SK-N-SH (cell line): ENCODE results near the gene TC2N. TPM values are rescaled to one million over a fixed set of nuclear protein-coding genes. Genes with fewer than 3 reads are reported as not detected.

Experiments used
- CTCF ChIA-PET: fragments of 300-600, 350-600 bp; formaldehyde crosslinking; extraction: SDS; loops from one replicate; lab custom pipeline; 2021; lab: Yijun Ruan, JAX
- POLR2A ChIA-PET: fragments of 350-600 bp; sonication (Branson Sonifier 250); formaldehyde crosslinking; extraction: SDS; loops from one replicate; lab custom pipeline; 2020; ENCODE audit warnings: antibody characterized with exemption, inconsistent platforms; lab: Yijun Ruan, JAX
- DNase-seq: peaks from one replicate; pipeline ENCODE4 v3.0.0; 2012
- H2AFZ ChIP-seq: fragments of 200-600 bp; sonication (generic); 2 replicates; pipeline ENCODE4 v1.8.1; 2016; ENCODE audit warnings: antibody characterized with exemption, mild to moderate bottlenecking, low read depth
- H3F3A ChIP-seq: fragments of 200-600 bp; sonication (generic); replicated peaks from 2 replicates; pipeline ENCODE3; 2016; ENCODE audit warnings: antibody characterized with exemption, mild to moderate bottlenecking; ENCODE audit not compliant: insufficient read depth
- H3K27ac ChIP-seq, 2 experiments: fragments of 200-500 bp in 1 of 2; fragments of 200-600 bp in 1 of 2; sonication (Bioruptor generic) in 1 of 2; sonication (generic), shearing (Covaris generic) in 1 of 2; 2 replicates each; pipeline versions ENCODE4 v1.5.1 to v1.6.1; 2014 to 2016; ENCODE audit warnings: low read depth in 2 of 2, inconsistent platforms in 1 of 2, low read length in 1 of 2, mild to moderate bottlenecking in 1 of 2, mixed read lengths in 1 of 2
- H3K27me3 ChIP-seq: fragments of 200-600 bp; sonication (generic), shearing (Covaris generic); 2 replicates; pipeline ENCODE4 v1.6.1; 2016; ENCODE audit warnings: mixed run types; ENCODE audit not compliant: insufficient read depth
- H3K36me3 ChIP-seq, 2 experiments: fragments of 200-500 bp in 1 of 2; fragments of 200-600 bp in 1 of 2; sonication (Bioruptor generic) in 1 of 2; sonication (generic) in 1 of 2; replicated peaks in 1 of 2; 2 replicates each; pipeline versions ENCODE3 to v1.5.1; 2014 to 2016; ENCODE audit warnings: low read length in 1 of 2, mild to moderate bottlenecking in 1 of 2; ENCODE audit not compliant: insufficient read depth in 2 of 2, control insufficient read depth in 1 of 2
- H3K4me1 ChIP-seq, 2 experiments: fragments of 200-500 bp in 1 of 2; fragments of 200-600 bp in 1 of 2; sonication (Bioruptor generic) in 1 of 2; sonication (generic), shearing (Covaris generic) in 1 of 2; 2 replicates each; pipeline versions ENCODE4 v1.5.1 to v1.6.1; 2014 to 2016; ENCODE audit warnings: low read depth in 1 of 2, low read length in 1 of 2, mixed run types in 1 of 2; ENCODE audit not compliant: insufficient read depth in 2 of 2, control insufficient read depth in 1 of 2
- H3K4me2 ChIP-seq: fragments of 200-600 bp; sonication (generic), shearing (Covaris generic); 2 replicates; pipeline ENCODE4 v1.6.1; 2017; ENCODE audit warnings: mixed run types
- H3K4me3 ChIP-seq, 2 experiments: fragments of 200-500 bp in 1 of 2; fragments of 200-600 bp in 1 of 2; sonication (Bioruptor generic) in 1 of 2; sonication (generic), shearing (Covaris generic) in 1 of 2; 2 replicates each; pipeline versions ENCODE4 v1.5.1 to v1.8.1; 2014 to 2016; ENCODE audit warnings: low read depth in 2 of 2, inconsistent platforms in 1 of 2, low read length in 1 of 2, mild to moderate bottlenecking in 1 of 2, mixed read lengths in 1 of 2, moderate library complexity in 1 of 2
- H3K79me2 ChIP-seq: fragments of 200-600 bp; sonication (generic); 2 replicates; pipeline ENCODE4 v1.8.1; 2017; ENCODE audit warnings: mild to moderate bottlenecking; ENCODE audit not compliant: insufficient read depth
- H3K9ac ChIP-seq: fragments of 200-600 bp; sonication (generic); 2 replicates; pipeline ENCODE4 v1.6.1; 2017; ENCODE audit warnings: mixed run types
- H3K9me2 ChIP-seq: fragments of 200-600 bp; sonication (generic); 2 replicates; pipeline ENCODE4 v1.6.1; 2017; ENCODE audit warnings: mixed run types
- H3K9me3 ChIP-seq: fragments of 200-600 bp; sonication (generic); 2 replicates; pipeline ENCODE4 v1.6.1; 2017; ENCODE audit warnings: mixed run types, mild to moderate bottlenecking, moderate library complexity
- H4K20me1 ChIP-seq: fragments of 200-600 bp; sonication (generic); 2 replicates; pipeline ENCODE4 v1.6.1; 2017; ENCODE audit warnings: mild to moderate bottlenecking, mixed run types; ENCODE audit not compliant: insufficient read depth
- ELF1 ChIP-seq: IDR thresholded peaks from 2 replicates; pipeline ENCODE4 v1.4.0; 2012
- FOSL2 ChIP-seq: IDR thresholded peaks from 2 replicates; pipeline ENCODE4 v1.4.0; 2012; ENCODE audit warnings: low read depth, mild to moderate bottlenecking, moderate library complexity, borderline replicate concordance
- MXI1 ChIP-seq: IDR thresholded peaks from 2 replicates; pipeline ENCODE4 v1.6.1; 2012; ENCODE audit warnings: mild to moderate bottlenecking, low read depth, low read length, improper control_type of control experiment
- NFIC ChIP-seq: IDR thresholded peaks from 2 replicates; pipeline ENCODE4 v1.4.0; 2012; ENCODE audit warnings: borderline replicate concordance
- NRF1 ChIP-seq: IDR thresholded peaks from 2 replicates; pipeline ENCODE4 v1.6.1; 2012; ENCODE audit warnings: low read depth, mild to moderate bottlenecking, low read length
- POLR2AphosphoS5 ChIP-seq: IDR thresholded peaks from 2 replicates; pipeline ENCODE4 v1.6.1; 2012; ENCODE audit warnings: low read depth, low read length
- RAD21 ChIP-seq: IDR thresholded peaks from 2 replicates; pipeline ENCODE4 v1.6.1; 2012; ENCODE audit warnings: mild to moderate bottlenecking, low read length
- SMC3 ChIP-seq: IDR thresholded peaks from 2 replicates; pipeline ENCODE4 v1.6.1; 2012; ENCODE audit warnings: low read depth, low read length, improper control_type of control experiment
- TAF1 ChIP-seq: IDR thresholded peaks from 2 replicates; pipeline ENCODE4 v1.6.1; 2012; ENCODE audit warnings: low read depth, mild to moderate bottlenecking, low read length, moderate library complexity, borderline replicate concordance
- YY1 ChIP-seq: IDR thresholded peaks from 2 replicates; pipeline ENCODE4 v1.4.0; 2012; ENCODE audit warnings: low read depth, mild to moderate bottlenecking
- WGBS: methylation state at CpG from one replicate; pipeline ENCODE4 v1.1.6; 2017; ENCODE audit warnings: low lambda C conversion rate; 5-methylcytosine and 5-hydroxymethylcytosine counted together
- polyA plus RNA-seq, 3 experiments: library from polyadenylated mRNA; depleted of rRNA; stranded (reverse); fragments of >200 nt; gene quantifications; 2 replicates each; pipeline ENCODE4 v1.2.3, GENCODE V29; 2012
- TF ChIP-seq, protein P1 (sequence below): IDR thresholded peaks from 2 replicates; pipeline ENCODE4 v1.4.0; 2012; ENCODE audit warnings: low read depth
- TF ChIP-seq, protein P2 (sequence below): fragments of 150-350 bp; IDR thresholded peaks from 2 replicates; pipeline ENCODE4 v1.6.1; 2017; ENCODE audit warnings: antibody characterized with exemption, low read length, low read depth, borderline replicate concordance
- TF ChIP-seq, protein P3 (sequence below): IDR thresholded peaks from 2 replicates; pipeline ENCODE4 v1.4.0; 2012; ENCODE audit warnings: low read depth, borderline replicate concordance
- TF ChIP-seq, protein P4 (sequence below): IDR thresholded peaks from 2 replicates; pipeline ENCODE4 v1.4.0; 2012; ENCODE audit warnings: low read depth, borderline replicate concordance
- TF ChIP-seq, protein P5 (sequence below): fragments of 150-350 bp; IDR thresholded peaks from 2 replicates; pipeline ENCODE4 v1.6.1; 2016; ENCODE audit warnings: mild to moderate bottlenecking, low read depth, low read length

TC2N gene
- polyA plus RNA-seq, 1 of the 3 experiments (the other 2 are of a cell fraction) = not detected

DNA sequence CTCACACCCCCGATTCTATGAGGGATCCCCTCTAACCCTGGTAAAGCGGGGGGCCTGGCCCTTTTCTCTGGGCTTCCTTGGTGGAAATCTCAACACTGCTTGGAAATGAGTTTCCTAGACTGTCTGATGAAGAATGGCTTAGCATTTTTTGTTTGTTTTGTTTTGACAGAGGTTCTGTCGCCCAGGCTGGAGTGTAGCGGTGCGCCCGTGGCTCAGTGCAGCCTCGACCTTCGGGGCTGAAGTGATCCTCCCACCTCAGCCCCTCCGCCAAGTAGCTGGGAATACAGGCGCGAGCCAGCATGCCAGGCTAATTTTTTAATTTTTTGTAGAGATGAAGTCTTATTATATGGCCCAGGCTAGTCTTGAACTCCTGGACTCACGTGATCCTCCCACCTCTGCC is 30.3 kb downstream of the TC2N start (continued):
- TF ChIP-seq, protein P1, sequence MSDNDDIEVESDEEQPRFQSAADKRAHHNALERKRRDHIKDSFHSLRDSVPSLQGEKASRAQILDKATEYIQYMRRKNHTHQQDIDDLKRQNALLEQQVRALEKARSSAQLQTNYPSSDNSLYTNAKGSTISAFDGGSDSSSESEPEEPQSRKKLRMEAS = no peak
- TF ChIP-seq MXI1 = no peak
- TF ChIP-seq NFIC = no peak
- TF ChIP-seq YY1 = no peak
- TF ChIP-seq, protein P2, sequence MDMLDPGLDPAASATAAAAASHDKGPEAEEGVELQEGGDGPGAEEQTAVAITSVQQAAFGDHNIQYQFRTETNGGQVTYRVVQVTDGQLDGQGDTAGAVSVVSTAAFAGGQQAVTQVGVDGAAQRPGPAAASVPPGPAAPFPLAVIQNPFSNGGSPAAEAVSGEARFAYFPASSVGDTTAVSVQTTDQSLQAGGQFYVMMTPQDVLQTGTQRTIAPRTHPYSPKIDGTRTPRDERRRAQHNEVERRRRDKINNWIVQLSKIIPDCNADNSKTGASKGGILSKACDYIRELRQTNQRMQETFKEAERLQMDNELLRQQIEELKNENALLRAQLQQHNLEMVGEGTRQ = no peak
- TF ChIP-seq TAF1 = no peak
- TF ChIP-seq, protein P3, sequence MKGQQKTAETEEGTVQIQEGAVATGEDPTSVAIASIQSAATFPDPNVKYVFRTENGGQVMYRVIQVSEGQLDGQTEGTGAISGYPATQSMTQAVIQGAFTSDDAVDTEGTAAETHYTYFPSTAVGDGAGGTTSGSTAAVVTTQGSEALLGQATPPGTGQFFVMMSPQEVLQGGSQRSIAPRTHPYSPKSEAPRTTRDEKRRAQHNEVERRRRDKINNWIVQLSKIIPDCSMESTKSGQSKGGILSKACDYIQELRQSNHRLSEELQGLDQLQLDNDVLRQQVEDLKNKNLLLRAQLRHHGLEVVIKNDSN = no peak
- TF ChIP-seq SMC3 = no peak

DNA sequence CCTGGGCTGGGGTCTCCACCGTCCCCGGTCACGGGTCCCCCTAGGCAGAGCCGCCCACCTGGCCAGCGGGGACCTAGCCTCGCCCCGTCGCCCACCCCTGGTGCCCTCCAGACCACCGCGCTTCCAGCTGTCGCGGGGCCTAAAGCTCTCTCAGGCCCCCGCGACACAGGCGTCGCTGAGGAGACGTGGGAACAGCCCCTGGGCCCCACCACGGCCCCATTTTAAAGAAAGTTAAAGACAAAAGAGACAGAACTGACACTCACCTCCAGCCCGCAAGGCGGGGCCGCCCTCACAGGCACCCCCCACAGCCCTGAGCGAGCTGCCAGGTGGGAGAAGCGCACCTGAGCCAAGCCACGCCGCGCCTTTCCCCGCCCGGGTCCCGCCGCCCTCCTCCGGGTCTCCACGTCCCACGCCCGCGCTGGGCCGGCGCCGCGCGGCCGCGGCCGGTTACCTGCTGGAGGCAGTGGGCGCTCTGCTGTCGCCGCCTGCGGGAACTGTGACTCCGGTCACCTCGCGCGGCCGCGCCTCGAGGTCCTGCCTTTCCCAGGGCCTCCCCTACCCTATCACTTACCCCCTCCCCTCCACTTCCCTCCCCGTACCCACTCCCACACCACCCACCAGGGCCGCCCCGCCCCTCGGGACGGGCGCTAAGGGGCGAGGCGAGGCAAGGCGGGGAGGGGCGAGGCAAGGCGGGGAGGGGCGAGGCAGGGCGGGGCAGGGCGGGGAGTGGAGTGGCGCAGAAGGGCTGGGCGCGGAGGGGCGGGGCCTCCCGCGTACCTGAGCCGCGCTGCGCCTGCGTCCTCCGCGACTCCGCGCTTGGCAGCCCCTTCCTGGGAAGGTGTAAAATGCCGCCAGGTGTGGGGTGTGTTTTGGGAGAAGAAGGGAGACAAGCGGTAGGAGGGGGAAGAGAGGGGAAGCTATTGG is 31.2 kb downstream of the TC2N start:
- Histone ChIP-seq H3K27me3 (peaks cover 41% of the 10 kb centered on the region), H3K4me3 (peak overlapping the region in 1 of 2 experiments; percentile 12; a peak in 1 of 4 replicates), H3K27ac (no peak overlapping the region), H3K36me3 (no peaks in the 10 kb centered on the region), H2AFZ (no peak overlapping the region), H3K9ac (no peak overlapping the region), H3K4me2 (peak overlapping the region; percentile 37; the same call in 1 of the 2 replicates), H3F3A (no peaks in the 10 kb centered on the region), H4K20me1 (no peaks in the 10 kb centered on the region), H3K79me2 (no peaks in the 10 kb centered on the region), H3K9me2 (no peaks in the 10 kb centered on the region), H3K9me3 (no peaks in the 10 kb centered on the region), H3K4me1 (no peaks in the 10 kb centered on the region)
- POLR2A ChIA-PET = no interaction called here
- WGBS = 2% methylated on average over 27 of the region's 84 CpGs
- CTCF ChIA-PET = interaction anchor here (0.9 kb wide), 1 partner anchor 57 kb away, joined by 3 read pairs; no protein-coding TSS in a partner anchor
- TF ChIP-seq NRF1 (no peak), FOSL2 (no peak)
- DNase-seq = peak; percentile 33

DNA sequence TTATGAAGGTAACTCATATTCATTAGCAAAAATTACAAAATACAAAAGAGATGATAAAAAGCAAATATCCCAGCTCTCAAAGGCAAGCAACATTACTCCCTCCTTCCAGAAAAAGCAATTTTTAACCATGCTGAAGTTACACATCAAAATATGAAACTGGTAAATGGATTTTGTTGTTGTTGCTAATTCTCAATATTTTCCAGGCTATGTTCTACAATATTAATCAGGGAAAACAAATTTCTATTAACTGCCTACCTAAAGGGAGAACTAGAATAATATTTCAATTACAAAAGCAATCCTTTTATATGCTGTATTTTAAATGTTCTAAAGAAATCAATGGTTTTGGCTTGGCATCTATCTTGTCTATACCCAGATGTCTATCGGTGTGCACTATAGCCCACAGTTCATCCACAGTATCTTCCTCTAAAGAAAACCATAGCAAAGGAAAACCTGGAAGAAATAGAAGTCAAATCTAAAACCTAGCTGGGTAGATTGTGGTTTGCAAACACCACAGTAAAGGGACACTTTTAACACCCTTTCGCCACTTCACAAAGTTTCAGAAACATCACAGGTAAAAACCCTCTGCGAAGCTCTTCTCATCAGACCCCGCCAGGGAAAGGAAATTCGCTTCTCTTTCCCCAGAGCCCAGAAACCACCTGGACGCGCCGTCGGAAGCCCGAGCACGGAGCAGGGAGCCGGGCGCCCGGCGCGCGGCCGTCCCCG is 32.0 kb downstream of the TC2N start:
- Histone ChIP-seq H3K36me3 (no peaks in the 10 kb centered on the region), H3K79me2 (no peaks in the 10 kb centered on the region), H3K27me3 (peaks cover 38% of the 10 kb centered on the region), H3K4me3 (no peak overlapping the region), H3K4me1 (no peaks in the 10 kb centered on the region), H3K27ac (no peak overlapping the region), H2AFZ (no peak overlapping the region), H4K20me1 (no peaks in the 10 kb centered on the region), H3F3A (no peaks in the 10 kb centered on the region), H3K4me2 (no peak overlapping the region), H3K9ac (no peak overlapping the region), H3K9me3 (no peaks in the 10 kb centered on the region), H3K9me2 (no peaks in the 10 kb centered on the region)
- no peak for DNase-seq
- POLR2A ChIA-PET = no interaction called here
- CTCF ChIA-PET = interaction anchor here (0.9 kb wide), 1 partner anchor 58 kb away, joined by 3 read pairs; no protein-coding TSS in a partner anchor
- no peak for TF ChIP-seq ELF1
- TF ChIP-seq, protein P4, sequence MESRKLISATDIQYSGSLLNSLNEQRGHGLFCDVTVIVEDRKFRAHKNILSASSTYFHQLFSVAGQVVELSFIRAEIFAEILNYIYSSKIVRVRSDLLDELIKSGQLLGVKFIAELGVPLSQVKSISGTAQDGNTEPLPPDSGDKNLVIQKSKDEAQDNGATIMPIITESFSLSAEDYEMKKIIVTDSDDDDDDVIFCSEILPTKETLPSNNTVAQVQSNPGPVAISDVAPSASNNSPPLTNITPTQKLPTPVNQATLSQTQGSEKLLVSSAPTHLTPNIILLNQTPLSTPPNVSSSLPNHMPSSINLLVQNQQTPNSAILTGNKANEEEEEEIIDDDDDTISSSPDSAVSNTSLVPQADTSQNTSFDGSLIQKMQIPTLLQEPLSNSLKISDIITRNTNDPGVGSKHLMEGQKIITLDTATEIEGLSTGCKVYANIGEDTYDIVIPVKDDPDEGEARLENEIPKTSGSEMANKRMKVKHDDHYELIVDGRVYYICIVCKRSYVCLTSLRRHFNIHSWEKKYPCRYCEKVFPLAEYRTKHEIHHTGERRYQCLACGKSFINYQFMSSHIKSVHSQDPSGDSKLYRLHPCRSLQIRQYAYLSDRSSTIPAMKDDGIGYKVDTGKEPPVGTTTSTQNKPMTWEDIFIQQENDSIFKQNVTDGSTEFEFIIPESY = no peak
- TF ChIP-seq NRF1 = no peak
- no peak for TF ChIP-seq POLR2AphosphoS5
- no peak for TF ChIP-seq FOSL2
- TF ChIP-seq MXI1 = no peak
- TF ChIP-seq, protein P1 = no peak
- TF ChIP-seq YY1 = no peak
- TF ChIP-seq, protein P5, sequence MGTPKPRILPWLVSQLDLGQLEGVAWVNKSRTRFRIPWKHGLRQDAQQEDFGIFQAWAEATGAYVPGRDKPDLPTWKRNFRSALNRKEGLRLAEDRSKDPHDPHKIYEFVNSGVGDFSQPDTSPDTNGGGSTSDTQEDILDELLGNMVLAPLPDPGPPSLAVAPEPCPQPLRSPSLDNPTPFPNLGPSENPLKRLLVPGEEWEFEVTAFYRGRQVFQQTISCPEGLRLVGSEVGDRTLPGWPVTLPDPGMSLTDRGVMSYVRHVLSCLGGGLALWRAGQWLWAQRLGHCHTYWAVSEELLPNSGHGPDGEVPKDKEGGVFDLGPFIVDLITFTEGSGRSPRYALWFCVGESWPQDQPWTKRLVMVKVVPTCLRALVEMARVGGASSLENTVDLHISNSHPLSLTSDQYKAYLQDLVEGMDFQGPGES = no peak
- TF ChIP-seq, protein P3 = no peak
- TF ChIP-seq RAD21 = no peak
- 6% methylated on average over 14 of the region's 19 CpGs for WGBS
